HEK293 (cell line): Measurements from ENCODE around the gene BTAF1.

Experiments
- BCL11A ChIP-seq: fragments of 450-650 bp; formaldehyde crosslinking; IDR thresholded peaks from 2 replicates; pipeline ENCODE4 v1.5.1; 2016; ENCODE audit warnings: low read depth, missing biosample characterization, missing genetic modification characterization
- BCL6B ChIP-seq: fragments of 450-650 bp; formaldehyde crosslinking; IDR thresholded peaks from 2 replicates; pipeline ENCODE4 v1.5.1; 2017; ENCODE audit warnings: missing biosample characterization, missing genetic modification characterization
- FEZF1 ChIP-seq: fragments of 450-650 bp; formaldehyde crosslinking; IDR thresholded peaks from 2 replicates; pipeline ENCODE4 v1.5.1; 2016; ENCODE audit warnings: missing biosample characterization, missing genetic modification characterization
- HOXD13 ChIP-seq: sonication (generic); formaldehyde crosslinking; IDR thresholded peaks from 2 replicates; pipeline ENCODE4 v1.8.0; 2022; ENCODE audit warnings: missing genetic modification reagents, borderline replicate concordance
- KLF7 ChIP-seq: fragments of 450-650 bp; formaldehyde crosslinking; IDR thresholded peaks from 2 replicates; pipeline ENCODE4 v1.5.1; 2016; ENCODE audit warnings: missing biosample characterization, missing genetic modification characterization, borderline replicate concordance
- KLF8 ChIP-seq: fragments of 450-650 bp; formaldehyde crosslinking; IDR thresholded peaks from 2 replicates; pipeline ENCODE4 v1.5.1; 2016; ENCODE audit warnings: missing biosample characterization, missing genetic modification characterization
- ZBTB48 ChIP-seq: fragments of 450-650 bp; formaldehyde crosslinking; IDR thresholded peaks from 2 replicates; pipeline ENCODE4 v1.5.1; 2016; ENCODE audit warnings: missing biosample characterization, missing genetic modification characterization
- ZFP41 ChIP-seq: fragments of 450-650 bp; formaldehyde crosslinking; IDR thresholded peaks from 2 replicates; pipeline ENCODE4 v1.5.1; 2016; ENCODE audit warnings: missing biosample characterization, missing genetic modification characterization, borderline replicate concordance
- ZNF19 ChIP-seq: fragments of 450-650 bp; formaldehyde crosslinking; IDR thresholded peaks from 2 replicates; pipeline ENCODE4; 2016; ENCODE audit warnings: missing biosample characterization, missing genetic modification characterization, low read depth
- ZNF211 ChIP-seq: fragments of 450-650 bp; formaldehyde crosslinking; IDR thresholded peaks from 2 replicates; pipeline ENCODE4 v1.5.1; 2016; ENCODE audit warnings: low read depth, missing biosample characterization, missing genetic modification characterization
- ZNF292 ChIP-seq: fragments of 450-650 bp; formaldehyde crosslinking; IDR thresholded peaks from 2 replicates; pipeline ENCODE4 v1.5.1; 2016; ENCODE audit warnings: low read depth, missing biosample characterization, missing genetic modification characterization, borderline replicate concordance
- ZNF394 ChIP-seq: fragments of 450-650 bp; formaldehyde crosslinking; IDR thresholded peaks from 2 replicates; pipeline ENCODE4 v1.5.1; 2016; ENCODE audit warnings: missing biosample characterization, missing genetic modification characterization, mild to moderate bottlenecking, moderate library complexity, borderline replicate concordance
- ZNF416 ChIP-seq: fragments of 450-650 bp; formaldehyde crosslinking; IDR thresholded peaks from 2 replicates; pipeline ENCODE4 v1.5.1; 2016; ENCODE audit warnings: missing biosample characterization, missing genetic modification characterization
- ZNF501 ChIP-seq: fragments of 450-650 bp; formaldehyde crosslinking; IDR thresholded peaks from 2 replicates; pipeline ENCODE4 v1.5.1; 2016; ENCODE audit warnings: missing biosample characterization, missing genetic modification characterization
- ZNF518A ChIP-seq: fragments of 450-650 bp; formaldehyde crosslinking; conservative IDR thresholded peaks from 2 replicates; pipeline ENCODE4 v1.5.1; 2016; ENCODE audit warnings: low read depth, missing biosample characterization, missing genetic modification characterization
- ZNF521 ChIP-seq: fragments of 450-650 bp; formaldehyde crosslinking; IDR thresholded peaks from 2 replicates; pipeline ENCODE4 v1.5.1; 2017; ENCODE audit warnings: missing biosample characterization, mild to moderate bottlenecking, missing genetic modification characterization
- ZNF530 ChIP-seq: fragments of 450-650 bp; formaldehyde crosslinking; IDR thresholded peaks from 2 replicates; pipeline ENCODE4 v1.5.1; 2016; ENCODE audit warnings: low read depth, missing biosample characterization, missing genetic modification characterization
- ZNF571 ChIP-seq: fragments of 450-650 bp; formaldehyde crosslinking; IDR thresholded peaks from 2 replicates; pipeline ENCODE4 v1.5.0; 2017; ENCODE audit warnings: missing biosample characterization, missing genetic modification characterization
- ZNF701 ChIP-seq: fragments of 450-650 bp; formaldehyde crosslinking; IDR thresholded peaks from 2 replicates; pipeline ENCODE4 v1.5.1; 2016; ENCODE audit warnings: missing biosample characterization, missing genetic modification characterization
- TF ChIP-seq, protein P1 (sequence below): fragments of 450-650 bp; formaldehyde crosslinking; IDR thresholded peaks from 2 replicates; pipeline ENCODE4 v1.5.1; 2016; ENCODE audit warnings: missing biosample characterization, missing genetic modification characterization, low read depth
- TF ChIP-seq, protein P2 (sequence below): fragments of 450-650 bp; formaldehyde crosslinking; IDR thresholded peaks from 2 replicates; pipeline ENCODE4 v1.5.1; 2016; ENCODE audit warnings: missing biosample characterization, missing genetic modification characterization

Gene BTAF1

DNA sequence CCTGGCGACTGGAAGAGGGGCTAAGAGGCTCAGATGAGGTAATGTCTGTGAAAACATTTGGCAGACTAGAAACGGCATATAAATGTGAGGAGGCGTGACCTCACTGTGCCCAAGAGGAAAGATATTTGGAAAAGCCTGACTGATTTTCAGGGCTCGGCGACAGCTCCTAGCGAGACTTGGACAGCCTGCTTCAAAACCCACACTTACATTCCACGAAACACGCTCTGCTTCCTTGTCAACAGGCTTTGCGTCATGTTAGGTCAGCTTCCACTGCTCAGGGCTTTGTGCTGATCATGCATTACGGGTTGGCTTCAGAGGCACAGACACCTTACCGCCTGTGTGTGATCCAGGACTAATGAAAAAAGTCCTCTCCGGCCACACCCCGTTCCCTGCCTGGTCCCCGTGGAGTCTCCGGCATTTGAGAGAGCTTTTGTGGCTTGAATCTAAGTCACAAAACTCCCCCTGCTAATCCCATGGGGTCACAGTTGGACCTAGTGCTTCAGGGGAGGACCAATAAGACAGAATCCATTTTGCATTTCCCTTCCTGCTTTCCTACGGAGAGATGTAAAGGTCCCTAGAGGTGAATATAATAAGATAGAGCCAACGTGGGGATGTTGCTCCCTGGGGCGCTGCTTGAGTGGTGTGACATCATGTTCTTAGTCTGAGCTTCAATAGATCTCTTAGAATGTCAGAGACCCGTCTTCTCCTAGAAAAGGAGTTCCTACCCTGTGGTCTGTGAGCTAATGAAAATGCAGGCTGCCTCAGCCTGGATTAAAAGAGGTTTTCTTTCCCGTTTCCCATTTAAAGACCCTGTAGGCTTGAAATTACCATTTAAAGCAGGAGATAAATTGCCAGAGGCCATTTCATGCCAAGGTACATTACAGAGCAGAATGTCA, 39.8 kb upstream of the BTAF1 start (continued):
- peak; percentile 18; the same call in 1 of the 2 replicates for TF ChIP-seq ZNF518A
- peak; percentile 88 for TF ChIP-seq FEZF1 (tag by site-specific recombination)
- 0 out of 2 replicates have a peak, but pooled peaks have one; percentile 19 for TF ChIP-seq KLF8 (tag by site-specific recombination)
- no peak for TF ChIP-seq KLF7
- no peak for TF ChIP-seq ZFP41 (tag by site-specific recombination)
- TF ChIP-seq BCL11A (tag by site-specific recombination): no peak
- no peak for TF ChIP-seq ZNF530 (tag by site-specific recombination)
- TF ChIP-seq ZNF416: no peak
- TF ChIP-seq, protein P1, sequence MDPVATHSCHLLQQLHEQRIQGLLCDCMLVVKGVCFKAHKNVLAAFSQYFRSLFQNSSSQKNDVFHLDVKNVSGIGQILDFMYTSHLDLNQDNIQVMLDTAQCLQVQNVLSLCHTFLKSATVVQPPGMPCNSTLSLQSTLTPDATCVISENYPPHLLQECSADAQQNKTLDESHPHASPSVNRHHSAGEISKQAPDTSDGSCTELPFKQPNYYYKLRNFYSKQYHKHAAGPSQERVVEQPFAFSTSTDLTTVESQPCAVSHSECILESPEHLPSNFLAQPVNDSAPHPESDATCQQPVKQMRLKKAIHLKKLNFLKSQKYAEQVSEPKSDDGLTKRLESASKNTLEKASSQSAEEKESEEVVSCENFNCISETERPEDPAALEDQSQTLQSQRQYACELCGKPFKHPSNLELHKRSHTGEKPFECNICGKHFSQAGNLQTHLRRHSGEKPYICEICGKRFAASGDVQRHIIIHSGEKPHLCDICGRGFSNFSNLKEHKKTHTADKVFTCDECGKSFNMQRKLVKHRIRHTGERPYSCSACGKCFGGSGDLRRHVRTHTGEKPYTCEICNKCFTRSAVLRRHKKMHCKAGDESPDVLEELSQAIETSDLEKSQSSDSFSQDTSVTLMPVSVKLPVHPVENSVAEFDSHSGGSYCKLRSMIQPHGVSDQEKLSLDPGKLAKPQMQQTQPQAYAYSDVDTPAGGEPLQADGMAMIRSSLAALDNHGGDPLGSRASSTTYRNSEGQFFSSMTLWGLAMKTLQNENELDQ (tag by site-specific recombination): no peak
- TF ChIP-seq ZNF19 (tag by site-specific recombination): no peak
- no peak for TF ChIP-seq ZNF571 (tag by site-specific recombination)
- TF ChIP-seq, protein P2, sequence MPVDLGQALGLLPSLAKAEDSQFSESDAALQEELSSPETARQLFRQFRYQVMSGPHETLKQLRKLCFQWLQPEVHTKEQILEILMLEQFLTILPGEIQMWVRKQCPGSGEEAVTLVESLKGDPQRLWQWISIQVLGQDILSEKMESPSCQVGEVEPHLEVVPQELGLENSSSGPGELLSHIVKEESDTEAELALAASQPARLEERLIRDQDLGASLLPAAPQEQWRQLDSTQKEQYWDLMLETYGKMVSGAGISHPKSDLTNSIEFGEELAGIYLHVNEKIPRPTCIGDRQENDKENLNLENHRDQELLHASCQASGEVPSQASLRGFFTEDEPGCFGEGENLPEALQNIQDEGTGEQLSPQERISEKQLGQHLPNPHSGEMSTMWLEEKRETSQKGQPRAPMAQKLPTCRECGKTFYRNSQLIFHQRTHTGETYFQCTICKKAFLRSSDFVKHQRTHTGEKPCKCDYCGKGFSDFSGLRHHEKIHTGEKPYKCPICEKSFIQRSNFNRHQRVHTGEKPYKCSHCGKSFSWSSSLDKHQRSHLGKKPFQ (tag by site-specific recombination): no peak
- TF ChIP-seq ZNF292 (tag by site-specific recombination): no peak
- TF ChIP-seq ZNF211 (tag by site-specific recombination): no peak
- TF ChIP-seq ZNF501 (tag by site-specific recombination): 0 out of 2 replicates have a peak, but pooled peaks have one; percentile 14
- TF ChIP-seq ZNF394 (tag by site-specific recombination): peak; percentile 44; the same call in 1 of the 2 replicates
- peak; percentile 90 for TF ChIP-seq ZBTB48 (tag by site-specific recombination)
- TF ChIP-seq HOXD13: no peak
- TF ChIP-seq ZNF521 (tag by site-specific recombination): no peak
- no peak for TF ChIP-seq BCL6B (tag by site-specific recombination)
- TF ChIP-seq ZNF701 (tag by site-specific recombination): no peak
